Muscle of leg (tissue), 11 donors: ENCODE measurements around the gene DNAJA2. TPM values are rescaled to one million over a fixed set of nuclear protein-coding genes. Genes with fewer than 3 reads are reported as not detected.

Experiments used
- DNase-seq: peaks from one replicate; pipeline ENCODE4 v3.0.0; 2013
- H3K27ac ChIP-seq: one replicate; pipeline ENCODE4 v1.5.1; 2013; ENCODE audit warnings: mild to moderate bottlenecking, low read length, control low read depth
- H3K27me3 ChIP-seq: one replicate; pipeline ENCODE4 v1.6.1; 2013; ENCODE audit warnings: low read length; ENCODE audit not compliant: control insufficient read depth, insufficient read depth
- H3K36me3 ChIP-seq: one replicate; pipeline ENCODE4 v1.6.1; 2013; ENCODE audit warnings: low read length; ENCODE audit not compliant: control insufficient read depth, insufficient read depth
- H3K4me1 ChIP-seq: one replicate; pipeline ENCODE4 v1.6.1; 2013; ENCODE audit warnings: low read length; ENCODE audit not compliant: control insufficient read depth, insufficient read depth
- H3K4me3 ChIP-seq: one replicate; pipeline ENCODE4 v1.5.1; 2013; ENCODE audit warnings: low read length, control low read depth
- H3K9me3 ChIP-seq: replicated peaks from 2 replicates; pipeline ENCODE4 v1.6.1; 2013; ENCODE audit warnings: low read depth, low read length; ENCODE audit not compliant: control insufficient read depth
- WGBS: methylation state at CpG from one replicate; pipeline ENCODE4 v1.1.5; 2013; ENCODE audit warnings: missing lambda C conversion rate; ENCODE audit not compliant: insufficient coverage; 5-methylcytosine and 5-hydroxymethylcytosine counted together
- polyA plus RNA-seq, 8 donors: library from polyadenylated mRNA; unstranded; fragments of 120-200 nt; gene quantifications; one replicate each; pipeline versions ENCODE4 v1.2.1 to v1.2.3, GENCODE V29; 2013; ENCODE audit warnings: inconsistent platforms in 1 of 8, low replicate concordance in 1 of 8; ENCODE audit not compliant: insufficient read length in 8 of 8, insufficient read depth in 1 of 8
- total RNA-seq: library from RNA; stranded (reverse); fragments of 120-200 nt; gene quantifications from one replicate; pipeline ENCODE4 v1.2.4, GENCODE V29; 2013

Gene DNAJA2
- total and polyA plus RNA-seq, 9 donors = 39.8 to 56.0 (median 50.6) TPM

- DNase-seq = peak; percentile 30
- Histone ChIP-seq H3K9me3 (no peaks in the 10 kb centered on the region), H3K4me3 (no peak overlapping the region), H3K27me3 (no peaks in the 10 kb centered on the region), H3K4me1 (no peaks in the 10 kb centered on the region), H3K27ac (no peak overlapping the region), H3K36me3 (peaks cover 17% of the 10 kb centered on the region)
- 17% methylated on average over 2 of the region's 7 CpGs for WGBS
These were observed 40.7 kb downstream of the DNAJA2 start for GRCh38 chr16:46932802-46933201.

- Histone ChIP-seq H3K4me1 (no peaks in the 10 kb centered on the region), H3K4me3 (no peak overlapping the region), H3K27ac (no peak overlapping the region), H3K9me3 (no peaks in the 10 kb centered on the region), H3K27me3 (no peaks in the 10 kb centered on the region), H3K36me3 (peaks cover 34% of the 10 kb centered on the region)
- DNase-seq = no peak
- 95% methylated on average over 6 of the region's 8 CpGs for WGBS
These were observed 42.6 kb downstream of the DNAJA2 start for GRCh38 chr16:46930861-46931260.

- Histone ChIP-seq H3K4me3 (no peak overlapping the region), H3K27me3 (no peaks in the 10 kb centered on the region), H3K27ac (no peak overlapping the region), H3K36me3 (peaks cover 44% of the 10 kb centered on the region), H3K9me3 (no peaks in the 10 kb centered on the region), H3K4me1 (no peaks in the 10 kb centered on the region)
- 61% methylated on average over 30 of the region's 43 CpGs for WGBS
- DNase-seq = peak; percentile 35
These were observed 43.8 kb downstream of the DNAJA2 start for GRCh38 chr16:46929378-46930332.

- no peaks in the 10 kb centered on the region for H3K9me3 ChIP-seq
- WGBS = 86% methylated on average over 13 of the region's 15 CpGs
- no peak overlapping the region for H3K27ac ChIP-seq
- no peaks in the 10 kb centered on the region for H3K27me3 ChIP-seq
- peaks cover 6% of the 10 kb centered on the region for H3K4me1 ChIP-seq
- no peak for DNase-seq
- H3K36me3 ChIP-seq = peaks cover 51% of the 10 kb centered on the region
- no peak overlapping the region for H3K4me3 ChIP-seq
These were observed 44.7 kb downstream of the DNAJA2 start for GRCh38 chr16:46928811-46929210.

- Histone ChIP-seq H3K36me3 (peaks cover 61% of the 10 kb centered on the region), H3K4me3 (no peak overlapping the region), H3K27ac (no peak overlapping the region), H3K27me3 (no peaks in the 10 kb centered on the region), H3K9me3 (no peaks in the 10 kb centered on the region), H3K4me1 (peaks cover 11% of the 10 kb centered on the region)
- no peak for DNase-seq
- 95% methylated on average over 2 of the region's 8 CpGs for WGBS
These were observed 46.2 kb downstream of the DNAJA2 start for GRCh38 chr16:46927273-46927672.

GRCh38 chr16:46926470-46927225 lies 46.8 kb downstream of the DNAJA2 start:
- Histone ChIP-seq H3K27ac (no peak overlapping the region), H3K36me3 (peaks cover 67% of the 10 kb centered on the region), H3K9me3 (no peaks in the 10 kb centered on the region), H3K4me3 (no peak overlapping the region), H3K4me1 (peaks cover 11% of the 10 kb centered on the region), H3K27me3 (no peaks in the 10 kb centered on the region)
- no peak for DNase-seq
- WGBS = 90% methylated on average over 9 of the region's 13 CpGs

- Histone ChIP-seq H3K9me3 (no peaks in the 10 kb centered on the region), H3K4me1 (peaks cover 11% of the 10 kb centered on the region), H3K27me3 (no peaks in the 10 kb centered on the region), H3K27ac (no peak overlapping the region), H3K4me3 (no peak overlapping the region), H3K36me3 (peaks cover 58% of the 10 kb centered on the region)
- WGBS = 93% methylated on average over 4 of the region's 6 CpGs
- no peak for DNase-seq
These were observed 49.1 kb downstream of the DNAJA2 start for GRCh38 chr16:46924402-46924801.

GRCh38 chr16:46923513-46924295 lies 49.8 kb downstream of the DNAJA2 start:
- Histone ChIP-seq H3K9me3 (no peaks in the 10 kb centered on the region), H3K27ac (no peak overlapping the region), H3K36me3 (peaks cover 57% of the 10 kb centered on the region), H3K4me1 (peaks cover 11% of the 10 kb centered on the region), H3K27me3 (no peaks in the 10 kb centered on the region), H3K4me3 (no peak overlapping the region)
- no peak for DNase-seq
- WGBS = 86% methylated on average over 17 of the region's 19 CpGs

GRCh38 chr16:46922239-46922638 lies 51.2 kb downstream of the DNAJA2 start:
- Histone ChIP-seq H3K27ac (no peak overlapping the region), H3K4me1 (peaks cover 11% of the 10 kb centered on the region), H3K27me3 (no peaks in the 10 kb centered on the region), H3K9me3 (no peaks in the 10 kb centered on the region), H3K36me3 (peaks cover 61% of the 10 kb centered on the region), H3K4me3 (no peak overlapping the region)
- WGBS = 86% methylated on average over 6 of the region's 10 CpGs
- DNase-seq = no peak
